NK-92 treated with Interleukin-12 subunit alpha and Interleukin-12 subunit beta, amount 100 ng/mL, for 24 hours (cell line): Measurements from ENCODE around the gene KRT76.
"Not testable (repeated sequence)": the region's sequence is repeated elsewhere in the genome, so short reads cannot be mapped to it uniquely, and the experiment has no call there.

Source experiments
- DNase-seq: peaks from one replicate; lab custom pipeline; 2025; lab: John Stamatoyannopoulos, UW

KRT76 gene

GRCh38 chr12:52796839-52797528 lies 19.8 kb upstream of the KRT76 start:
- no peak for DNase-seq

GRCh38 chr12:52796429-52796794 lies 19.3 kb upstream of the KRT76 start:
- DNase-seq: no peak

GRCh38 chr12:52795694-52796428 lies 18.7 kb upstream of the KRT76 start, which contains the start of gene KRT3:
KRT3 (minus strand) TSS chr12:52796117; CDS start chr12:52796042, 75 bp downstream.
- no peak for DNase-seq

GRCh38 chr12:52795332-52795674 lies 18.2 kb upstream of the KRT76 start:
- DNase-seq: not testable (repeated sequence)

GRCh38 chr12:52794479-52795331 lies 17.6 kb upstream of the KRT76 start:
- DNase-seq: no peak

- no peak for DNase-seq
Measured at GRCh38 chr12:52792185-52793029, 15.3 kb upstream of the KRT76 start.

GRCh38 chr12:52791271-52792184 lies 14.4 kb upstream of the KRT76 start:
- no peak for DNase-seq

- DNase-seq: no peak
Measured at GRCh38 chr12:52790427-52791270, 13.5 kb upstream of the KRT76 start.

- no peak for DNase-seq
Measured at GRCh38 chr12:52789637-52790426, 12.7 kb upstream of the KRT76 start.

GRCh38 chr12:52788876-52789636 lies 11.9 kb upstream of the KRT76 start:
- DNase-seq: no peak

- DNase-seq: no peak
Measured at GRCh38 chr12:52788192-52788875, 11.2 kb upstream of the KRT76 start.

- no peak for DNase-seq
Measured at GRCh38 chr12:52787324-52788191, 10.4 kb upstream of the KRT76 start.

- DNase-seq: no peak
Measured at GRCh38 chr12:52784909-52785308, 7.8 kb upstream of the KRT76 start.

- no peak for DNase-seq
Measured at GRCh38 chr12:52783563-52784316, 6.6 kb upstream of the KRT76 start.

GRCh38 chr12:52782502-52782901 lies 5.4 kb upstream of the KRT76 start:
- DNase-seq: no peak
